Keratinocyte (primary cell): ENCODE data around the gene CSTB. TPM values are rescaled to one million over a fixed set of nuclear protein-coding genes. Genes with fewer than 3 reads are reported as not detected.

Source experiments
- DNase-seq: peaks from one replicate; pipeline ENCODE4 v3.0.0-alpha.2; 2011; ENCODE audit warnings: low read depth, missing footprints, low spot score
- FAIRE-seq: peaks from 2 replicates; lab custom pipeline; 2011; peaks lifted over from hg19 to GRCh38; lab: Jason Lieb, UNC
- H2AFZ ChIP-seq: 2 replicates; pipeline ENCODE4 v1.6.0; 2012; ENCODE audit warnings: low read length, control low read depth, inconsistent platforms; ENCODE audit not compliant: control insufficient read depth
- H3K27ac ChIP-seq: 2 replicates; pipeline ENCODE4 v1.5.1; 2011; ENCODE audit warnings: low read length; ENCODE audit not compliant: control insufficient read depth, insufficient read depth
- H3K27me3 ChIP-seq: 3 replicates; pipeline ENCODE4 v1.6.0; 2011; ENCODE audit warnings: low read length; ENCODE audit not compliant: control insufficient read depth, insufficient read depth; ENCODE audit errors: extremely low read depth
- H3K36me3 ChIP-seq, 2 experiments: 2 replicates in 1 of 2; 3 replicates in 1 of 2; pipeline ENCODE4 v1.5.1; 2011; ENCODE audit warnings: low read length in 2 of 2, mild to moderate bottlenecking in 1 of 2; ENCODE audit not compliant: control insufficient read depth in 2 of 2, insufficient read depth in 2 of 2; ENCODE audit errors: extremely low read depth in 1 of 2
- H3K4me1 ChIP-seq: 3 replicates; pipeline ENCODE4 v1.5.1; 2011; ENCODE audit warnings: low read length; ENCODE audit not compliant: control insufficient read depth, insufficient read depth; ENCODE audit errors: extremely low read depth
- H3K4me2 ChIP-seq: 3 replicates; pipeline ENCODE4 v1.6.0; 2011; ENCODE audit warnings: low read depth, low read length; ENCODE audit not compliant: control insufficient read depth, insufficient read depth; ENCODE audit errors: extremely low read depth
- H3K4me3 ChIP-seq, 3 experiments: fragments of 200-600 bp in 1 of 3; sonication (generic) in 1 of 3; 2 replicates in 2 of 3; 3 replicates in 1 of 3; pipeline ENCODE4 v1.5.1; 2011 to 2016; ENCODE audit warnings: low read length in 3 of 3, mild to moderate bottlenecking in 3 of 3, control low read depth in 2 of 3, inconsistent platforms in 1 of 3, low read depth in 1 of 3, mixed read lengths in 1 of 3, mixed run types in 1 of 3, moderate library complexity in 1 of 3; ENCODE audit not compliant: control insufficient read depth in 2 of 3, insufficient read depth in 2 of 3; ENCODE audit errors: extremely low read depth in 1 of 3
- H3K79me2 ChIP-seq: 2 replicates; pipeline ENCODE4 v1.6.0; 2012; ENCODE audit warnings: low read length; ENCODE audit not compliant: control insufficient read depth, insufficient read depth
- H3K9ac ChIP-seq: 3 replicates; pipeline ENCODE4 v1.6.0; 2011; ENCODE audit warnings: low read length; ENCODE audit not compliant: control insufficient read depth, insufficient read depth; ENCODE audit errors: extremely low read depth
- H3K9me1 ChIP-seq: 3 replicates; pipeline ENCODE4 v1.6.0; 2011; ENCODE audit warnings: low read length; ENCODE audit not compliant: control insufficient read depth, insufficient read depth; ENCODE audit errors: extremely low read depth
- H3K9me3 ChIP-seq: 2 replicates; pipeline ENCODE4 v1.5.1; 2012; ENCODE audit warnings: low read depth, low read length; ENCODE audit not compliant: control insufficient read depth
- H4K20me1 ChIP-seq: 3 replicates; pipeline ENCODE4 v1.6.0; 2011; ENCODE audit warnings: low read length; ENCODE audit not compliant: control insufficient read depth, insufficient read depth; ENCODE audit errors: extremely low read depth
- CTCF ChIP-seq, 3 experiments: IDR thresholded peaks in 1 of 3; conservative IDR thresholded peaks in 1 of 3; optimal IDR thresholded peaks in 1 of 3; 2 replicates in 2 of 3; 3 replicates in 1 of 3; pipeline versions ENCODE3 to v1.5.1; 2011; ENCODE audit warnings: low read length in 3 of 3, mild to moderate bottlenecking in 3 of 3, moderate library complexity in 2 of 3, control low read depth in 1 of 3, inconsistent platforms in 1 of 3; ENCODE audit not compliant: insufficient read depth in 2 of 3; ENCODE audit errors: extremely low read depth in 1 of 3
- EZH2 ChIP-seq: IDR thresholded peaks from one replicate; pipeline ENCODE4 v1.6.1; 2012; ENCODE audit warnings: inconsistent platforms, mild to moderate bottlenecking, low read length, moderate library complexity
- dilution Hi-C: fragments of 300-500 bp; cut with MboI; formaldehyde crosslinking; loops from one replicate; pipeline ENCODE4 v1.7.0; 2020; ENCODE audit warnings: low sequenced_read_pairs; ENCODE audit not compliant: extremely low pct_ligation_motif_present
- polyA plus RNA-seq, 5 experiments: library from polyadenylated mRNA; depleted of rRNA in 3 of 5; stranded (reverse) in 3 of 5; stranded (forward) in 1 of 5; unstranded in 1 of 5; fragments of >200 nt; gene quantifications; 1 replicate in 1 of 5; 2 replicates in 3 of 5; 3 replicates in 1 of 5; pipeline versions ENCODE4 v1.2.1 to v1.2.3, GENCODE V29; 2011 to 2012; ENCODE audit warnings: missing spikeins in 2 of 5, low read depth in 1 of 5, low replicate concordance in 1 of 5

Gene CSTB
- polyA plus RNA-seq, 1 donor (not counting 4 experiments of a cell fraction or from before 2014, with no cell fraction given), result 126 TPM

- FAIRE-seq (no peak), DNase-seq (no peak)
- H3K4me3 ChIP-seq, result no peak overlapping the region
- TF ChIP-seq CTCF (optimal IDR thresholded peaks at IDR 0.05 in 1 of 3, IDR thresholded peaks at IDR 0.05 in 1 of 3, conservative IDR thresholded peaks at IDR 0.05 in 1 of 3; ENCODE audit: extremely low read depth in 1 of 3, insufficient read depth in 2 of 3, low read length in 3 of 3), result no peak
- TF ChIP-seq EZH2, result no peak
- no peak overlapping the region for H3K27ac ChIP-seq
- dilution Hi-C loops, result no loop called here
- H3K79me2 ChIP-seq, result no peaks in the 10 kb centered on the region
- H3K9me1 ChIP-seq, result no peaks in the 10 kb centered on the region
- no peak overlapping the region for H2AFZ ChIP-seq
- peaks cover 32% of the 10 kb centered on the region for H3K4me1 ChIP-seq
- no peak overlapping the region for H3K9ac ChIP-seq
- no peaks in the 10 kb centered on the region for H4K20me1 ChIP-seq
- no peaks in the 10 kb centered on the region for H3K27me3 ChIP-seq
- H3K36me3 ChIP-seq, result no peaks in the 10 kb centered on the region
- H3K4me2 ChIP-seq, result no peak overlapping the region
- H3K9me3 ChIP-seq, result no peaks in the 10 kb centered on the region
Measured at GRCh38 chr21:43783098-43783700, 7.1 kb upstream of the CSTB start.

- dilution Hi-C loops, result no loop called here
- no peak overlapping the region for H3K9ac ChIP-seq
- H3K27me3 ChIP-seq, result no peaks in the 10 kb centered on the region
- H3K4me3 ChIP-seq, result no peak overlapping the region
- no peaks in the 10 kb centered on the region for H3K36me3 ChIP-seq
- no peak overlapping the region for H2AFZ ChIP-seq
- H3K4me2 ChIP-seq, result peak overlapping the region; percentile 4
- H3K27ac ChIP-seq, result peak overlapping the region; percentile 10
- no peaks in the 10 kb centered on the region for H3K9me1 ChIP-seq
- FAIRE-seq (no peak), DNase-seq (no peak)
- no peaks in the 10 kb centered on the region for H4K20me1 ChIP-seq
- H3K4me1 ChIP-seq, result peaks cover 32% of the 10 kb centered on the region
- no peaks in the 10 kb centered on the region for H3K9me3 ChIP-seq
- TF ChIP-seq EZH2 (no peak), CTCF (optimal IDR thresholded peaks at IDR 0.05 in 1 of 3, IDR thresholded peaks at IDR 0.05 in 1 of 3, conservative IDR thresholded peaks at IDR 0.05 in 1 of 3; ENCODE audit: extremely low read depth in 1 of 3, insufficient read depth in 2 of 3, low read length in 3 of 3) (no peak)
- no peaks in the 10 kb centered on the region for H3K79me2 ChIP-seq
Measured at GRCh38 chr21:43782431-43783097, 6.5 kb upstream of the CSTB start.
